Right ventricle myocardium inferior (tissue), 1 donor: ENCODE data around the gene SLC35G3. TPM values are rescaled to one million over a fixed set of nuclear protein-coding genes. Genes with fewer than 3 reads are reported as not detected.
"Not testable (repeated sequence)": the region's sequence is repeated elsewhere in the genome, so short reads cannot be mapped to it uniquely, and the experiment has no call there.

ENCODE experiments used
- ATAC-seq: fragments of 200-7000 bp; cut with Tn5 transposase; one replicate; pipeline ENCODE4 v1.9.1; 2020; ENCODE audit warnings: mild to moderate bottlenecking, moderate library complexity
- DNase-seq: peaks from one replicate; pipeline ENCODE4 v3.0.0; 2021; ENCODE audit errors: missing footprints
- intact Hi-C: fragments of 100-400 bp; cut with DNase I; formaldehyde crosslinking; loops from one replicate; pipeline ENCODE4 v1.11.0; 2022
- total RNA-seq: library from RNA; stranded (reverse); fragmentation: NEBNext Ultra II Directional; extraction: Animal tissue kit (Norgen Biotek cat#: 25700); gene quantifications from one replicate; pipeline ENCODE4 v1.2.1, GENCODE V29; 2021
- donor health status: DM: no; HTN: yes; CAD: no; lungs with severe emphysema.

SLC35G3 gene
- total RNA-seq, 1 donor from 2014 or later, result not detected

DNA sequence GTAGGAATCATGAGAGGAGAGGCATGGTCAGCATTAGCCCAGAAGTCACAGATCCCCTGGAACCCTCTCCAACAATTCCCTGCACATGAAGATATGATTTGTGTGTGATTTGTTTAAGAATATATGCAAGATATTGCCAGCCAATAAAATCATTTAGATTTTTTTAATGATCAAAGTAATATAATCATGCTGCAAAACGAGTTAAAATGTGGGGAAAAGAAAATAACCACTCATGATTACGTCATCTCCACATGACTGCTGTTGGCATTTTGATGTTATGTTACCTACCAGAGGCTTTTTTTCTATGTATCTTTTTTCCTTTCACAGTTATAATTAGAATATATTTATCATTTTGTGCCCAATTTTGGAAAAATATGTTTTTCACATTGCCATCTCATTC lies 22.4 kb downstream of the SLC35G3 start:
- DNase-seq, result no peak
- intact Hi-C loops, result loop anchor here (2.0 kb wide), 2 partner anchors 141 to 361 kb away; no protein-coding TSS in a partner anchor
- ATAC-seq, result no peak

DNA sequence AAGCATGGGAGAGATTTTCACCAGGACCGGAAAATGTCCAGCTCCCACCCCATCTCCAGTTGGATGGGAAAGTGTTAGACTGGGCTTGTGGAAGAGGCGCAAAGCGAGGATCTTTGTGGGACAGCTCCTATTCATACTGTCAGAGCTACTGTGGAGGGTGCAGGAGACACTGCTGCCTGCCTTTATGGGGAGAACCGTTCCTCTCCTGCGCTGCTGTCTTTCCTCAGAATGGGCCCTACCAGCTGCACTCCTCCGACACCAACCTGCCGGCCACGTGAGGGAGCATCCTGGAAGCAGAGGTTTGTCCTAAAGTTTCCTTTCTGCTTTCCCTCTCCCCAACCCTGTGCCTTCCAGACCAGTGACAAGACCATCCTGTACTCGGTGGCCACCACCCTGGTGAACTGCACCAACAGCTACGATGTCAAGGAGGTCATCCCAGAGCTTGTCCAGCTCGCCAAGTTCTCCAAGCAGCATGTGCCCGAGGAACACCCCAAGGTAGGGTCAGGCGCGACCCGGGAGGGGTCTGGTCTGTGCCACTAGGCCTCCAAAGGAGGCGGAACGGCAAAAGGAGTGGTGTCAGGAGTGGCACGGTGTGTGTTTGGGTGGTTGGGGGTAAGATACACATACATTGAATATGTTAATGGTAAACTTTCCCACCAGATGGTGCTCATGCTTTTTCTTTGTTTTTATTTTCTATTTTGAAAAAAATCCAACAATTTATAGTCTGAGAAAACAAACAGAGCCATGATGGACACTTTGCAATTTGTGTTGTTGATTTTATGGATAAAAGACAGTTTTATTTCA lies 23.0 kb downstream of the SLC35G3 start:
- intact Hi-C loops, result loop anchor here (2.0 kb wide), 2 partner anchors 142 to 362 kb away; no protein-coding TSS in a partner anchor
- ATAC-seq (no peak), DNase-seq (no peak)

DNA sequence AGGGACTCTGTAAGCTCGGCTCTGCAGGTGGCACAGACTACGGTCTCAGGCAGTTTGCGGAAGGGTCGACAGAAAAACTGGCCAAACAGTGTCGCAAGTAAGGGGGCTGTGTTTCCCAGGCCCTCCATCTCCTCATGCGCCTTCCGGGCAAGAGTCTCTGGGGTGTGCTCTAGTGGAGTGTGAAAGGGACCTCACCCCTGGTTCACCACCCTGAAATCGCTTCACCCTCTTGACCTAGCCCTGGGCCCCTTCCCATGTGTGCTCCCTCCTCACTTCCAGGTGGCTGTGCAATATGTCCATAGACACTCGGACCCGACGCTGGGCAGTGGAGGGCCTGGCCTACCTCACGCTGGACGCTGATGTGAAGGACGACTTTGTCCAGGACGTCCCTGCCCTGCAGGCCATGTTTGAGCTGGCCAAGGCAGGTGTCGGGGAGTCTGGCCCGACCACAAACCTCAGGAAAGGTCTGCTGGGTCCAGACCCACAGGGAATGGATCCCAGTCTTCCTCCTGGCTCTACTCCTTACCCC lies 24.3 kb downstream of the SLC35G3 start:
- intact Hi-C loops, result loop anchor here (2.0 kb wide), 2 partner anchors 143 to 363 kb away; no protein-coding TSS in a partner anchor
- no peak for ATAC-seq

DNA sequence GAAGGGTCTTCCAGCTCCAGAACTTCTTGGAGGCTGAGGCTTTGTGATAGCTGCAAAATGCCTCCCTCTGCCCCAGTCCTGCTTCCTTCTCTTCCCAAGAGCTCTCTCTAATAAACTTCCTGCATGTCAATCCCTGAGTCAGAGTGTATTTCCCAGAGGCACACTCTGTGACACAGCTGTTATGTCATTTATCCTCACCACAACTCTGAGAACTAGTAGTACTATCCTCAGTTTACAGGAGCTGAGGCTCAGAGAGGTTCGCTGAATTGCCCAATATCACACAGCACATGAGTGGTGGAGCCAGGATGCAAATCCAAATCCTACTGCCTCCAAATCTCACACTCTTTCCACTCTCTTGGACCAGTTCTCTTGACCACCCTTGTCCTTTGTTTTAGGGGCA lies 26.5 kb downstream of the SLC35G3 start:
- intact Hi-C loops, result no loop called here
- ATAC-seq (no peak), DNase-seq (no peak)

More for the DNA sequence above, 24.3 kb downstream of the SLC35G3 start:
- DNase-seq, result no peak

DNA sequence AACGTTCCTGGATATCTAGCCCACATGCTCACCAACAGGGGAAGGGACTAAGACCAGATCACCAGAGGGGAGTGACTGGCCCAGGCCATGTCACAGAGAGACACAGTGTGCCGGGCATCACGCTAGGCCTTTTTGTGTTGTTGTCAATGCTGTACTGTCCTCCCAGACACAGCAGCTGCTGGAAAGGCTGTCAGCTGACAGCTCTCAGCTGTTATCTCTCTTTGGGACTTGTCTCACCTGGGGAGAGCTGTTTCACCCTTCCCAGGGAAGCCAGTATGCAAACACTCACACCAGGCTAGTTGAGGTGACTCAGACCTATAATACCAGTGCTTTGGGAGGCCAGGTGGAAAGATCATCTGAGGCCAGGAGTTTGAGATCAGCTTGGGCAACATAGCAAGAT lies 27.1 kb downstream of the SLC35G3 start:
- intact Hi-C loops, result no loop called here
- DNase-seq (no peak), ATAC-seq (no peak)

DNA sequence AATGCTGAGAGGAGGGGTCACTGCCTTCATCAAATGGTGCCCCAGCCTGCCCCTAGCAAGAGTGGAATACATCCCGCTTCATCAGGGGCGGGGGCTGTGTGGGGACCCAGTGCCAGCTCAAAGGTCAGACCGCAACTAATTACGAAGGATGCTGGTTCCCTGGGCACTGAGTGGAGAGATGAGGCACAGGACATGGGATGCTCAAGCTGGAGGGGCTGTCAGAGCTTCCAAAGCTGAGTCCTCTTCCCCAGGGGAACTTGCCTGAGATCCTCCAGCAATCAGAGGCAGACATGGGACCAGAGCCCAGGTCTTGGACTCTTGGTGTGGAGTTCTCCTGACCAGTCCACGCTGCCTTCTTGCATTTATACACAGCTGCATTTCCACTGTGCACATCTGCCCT lies 27.7 kb downstream of the SLC35G3 start:
- intact Hi-C loops, result no loop called here
- ATAC-seq, result no peak

DNA sequence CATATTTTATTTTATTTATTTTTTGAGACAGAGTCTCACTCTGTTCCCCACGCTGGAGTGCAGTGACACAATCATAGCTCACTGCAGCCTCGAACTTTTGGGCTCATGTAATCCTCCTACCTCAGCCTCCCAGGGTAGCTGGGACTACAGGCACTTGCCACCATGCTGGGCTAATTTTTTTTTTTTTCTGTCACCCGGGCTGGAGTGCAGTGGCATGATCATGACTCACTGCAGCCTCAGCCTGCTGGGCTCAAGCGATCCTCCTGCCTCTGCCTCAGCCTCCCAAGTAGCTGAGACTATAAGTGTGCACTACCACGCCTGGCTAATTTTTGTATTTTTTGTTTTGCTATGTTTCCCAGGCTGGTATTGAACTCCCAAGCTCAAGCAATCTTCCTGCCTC lies 29.5 kb downstream of the SLC35G3 start:
- DNase-seq (no peak), ATAC-seq (no peak)
- intact Hi-C loops, result no loop called here

More for the DNA sequence above, 27.7 kb downstream of the SLC35G3 start:
- DNase-seq, result no peak

DNA sequence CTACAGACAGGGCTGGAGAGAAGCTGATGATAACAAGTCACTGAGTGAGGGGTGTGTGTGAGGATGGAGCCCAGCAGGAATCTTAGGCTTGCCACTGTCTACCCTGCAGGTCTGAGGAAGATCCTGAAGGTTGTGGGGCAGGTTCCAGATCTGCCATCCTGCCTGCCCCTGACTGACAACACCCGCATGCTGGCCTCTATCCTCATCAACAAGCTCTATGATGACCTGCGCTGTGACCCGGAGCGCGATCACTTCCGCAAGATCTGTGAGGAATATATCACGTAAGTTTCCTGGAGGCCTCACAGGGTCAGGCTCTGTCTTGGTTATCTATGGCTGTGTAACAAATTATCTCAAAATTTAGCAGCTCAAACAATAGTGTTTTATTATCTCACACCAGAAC lies 30.3 kb downstream of the SLC35G3 start:
- intact Hi-C loops, result no loop called here
- ATAC-seq (no peak), DNase-seq (no peak)

DNA sequence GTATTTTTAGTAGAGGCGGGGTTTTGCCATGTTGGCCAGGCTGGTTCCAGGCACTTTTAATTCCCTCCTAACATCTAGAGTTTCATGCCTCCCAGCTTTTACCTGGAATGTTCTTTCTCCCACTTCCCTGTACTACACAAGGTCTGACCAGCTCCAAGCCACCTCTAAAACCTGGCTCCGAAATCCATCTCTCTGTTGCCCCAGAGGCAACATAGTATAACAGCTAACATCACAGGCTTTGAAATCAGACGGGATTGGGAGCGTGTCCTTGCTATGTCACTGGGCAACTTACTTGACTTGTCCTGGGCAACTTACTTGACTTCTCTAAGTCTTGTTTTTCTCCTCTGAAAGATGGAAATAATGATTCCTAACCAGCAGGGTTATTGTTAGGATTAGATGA lies 31.4 kb downstream of the SLC35G3 start:
- ATAC-seq (no peak), DNase-seq (no peak)
- intact Hi-C loops, result no loop called here

DNA sequence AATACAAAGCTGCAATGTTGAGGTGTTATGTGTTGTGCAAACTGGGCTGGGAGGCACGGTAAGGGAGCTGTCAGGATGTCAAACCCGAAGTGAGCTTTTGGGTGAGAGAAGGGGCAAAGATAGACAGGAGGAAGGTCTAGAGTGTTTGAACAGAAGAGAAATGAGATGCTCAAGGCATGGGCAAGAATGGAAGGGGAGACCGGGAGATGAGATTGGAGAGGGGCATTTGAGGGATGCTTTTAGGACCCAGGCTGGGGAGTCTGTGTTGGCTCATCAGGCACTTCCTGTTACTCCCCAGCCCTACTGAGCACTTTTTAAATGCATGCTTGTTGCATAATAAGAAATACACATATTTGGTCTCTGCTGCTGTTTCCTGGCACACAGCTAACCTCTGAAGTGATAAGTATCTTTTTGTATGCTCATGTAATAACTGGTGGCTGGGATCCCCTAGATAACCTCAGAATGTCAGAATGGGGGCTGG lies 32.9 kb downstream of the SLC35G3 start:
- DNase-seq (no peak), ATAC-seq (no peak)
- intact Hi-C loops, result no loop called here

DNA sequence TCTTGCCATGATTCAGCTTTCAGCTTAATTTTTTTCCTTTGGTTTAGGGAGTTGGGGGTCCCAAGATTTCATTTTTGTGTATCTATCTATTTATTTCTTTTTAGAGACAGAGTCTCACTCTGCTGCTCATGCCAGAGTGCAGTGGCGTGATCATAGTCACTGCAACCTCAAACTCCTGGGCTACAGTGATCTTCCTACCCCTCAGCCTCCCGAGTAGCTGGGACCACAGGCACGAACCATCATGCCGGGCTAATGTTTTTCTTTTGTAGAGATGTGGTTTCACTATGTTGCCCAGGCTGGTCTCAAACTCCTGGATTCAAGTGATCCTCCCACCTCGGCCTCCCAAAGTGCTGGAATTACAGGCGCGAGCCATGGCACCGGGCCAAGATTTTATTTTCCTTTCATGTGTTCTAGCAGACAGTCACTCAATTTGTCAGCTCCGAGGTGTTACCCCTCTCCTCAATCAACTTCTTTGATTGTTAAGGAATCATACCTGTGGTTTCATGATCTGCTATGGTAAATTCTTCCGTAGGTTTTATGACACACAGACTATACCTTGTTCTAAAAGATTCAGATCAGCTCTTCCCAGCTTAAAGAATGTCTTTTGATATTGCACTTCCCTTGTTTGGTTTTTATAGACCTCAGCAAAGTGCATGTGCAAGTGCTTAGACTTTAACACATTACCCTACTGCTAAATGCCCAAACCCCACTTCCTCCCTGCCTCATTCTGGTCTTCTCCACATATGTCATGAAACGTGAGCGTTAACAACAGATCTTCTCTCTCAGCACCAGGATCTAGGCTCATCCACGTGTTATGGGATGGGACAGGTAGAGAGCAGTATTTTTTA lies 33.6 kb downstream of the SLC35G3 start:
- ATAC-seq (no peak), DNase-seq (no peak)
- intact Hi-C loops, result no loop called here

DNA sequence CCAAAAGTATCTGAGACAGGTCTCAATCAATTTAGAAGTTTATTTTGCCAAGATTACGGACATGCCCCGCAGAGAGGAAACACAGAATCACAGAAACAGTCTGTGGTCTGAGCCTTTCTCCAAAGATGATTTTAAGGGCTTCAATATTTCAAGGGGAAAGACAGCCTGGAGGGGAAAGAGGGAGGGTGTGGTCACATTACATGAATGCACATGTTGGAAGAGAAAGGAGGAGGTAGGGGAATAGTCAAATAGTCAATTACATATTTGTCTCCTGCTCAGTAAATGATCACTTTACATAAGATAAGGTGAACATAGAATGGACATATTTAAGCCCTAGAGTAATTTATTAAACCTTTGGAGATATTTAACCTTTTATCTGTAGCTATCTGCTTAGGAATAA lies 34.3 kb downstream of the SLC35G3 start:
- intact Hi-C loops, result no loop called here

DNA sequence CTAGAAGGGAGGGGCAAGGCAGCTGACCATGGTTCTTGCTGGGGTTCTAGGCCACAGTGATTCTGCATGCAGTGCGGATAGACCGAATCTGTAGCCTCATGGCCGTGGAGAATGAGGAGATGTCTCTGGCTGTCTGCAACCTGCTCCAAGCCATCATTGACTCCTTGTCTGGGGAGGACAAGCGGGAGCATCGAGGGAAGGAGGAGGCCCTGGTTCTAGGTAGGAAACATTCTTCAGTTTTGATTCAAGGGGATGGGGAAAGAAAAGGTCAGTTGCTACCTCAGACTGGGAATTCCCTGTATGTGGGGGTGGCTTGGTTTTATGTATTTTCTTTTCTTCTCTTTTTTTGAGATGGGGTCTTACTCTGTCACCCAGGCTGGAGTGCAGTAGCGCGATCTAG lies 38.9 kb downstream of the SLC35G3 start:
- intact Hi-C loops, result no loop called here
- DNase-seq (no peak), ATAC-seq (no peak)

More for the DNA sequence above, 34.3 kb downstream of the SLC35G3 start:
- ATAC-seq, result no peak
- DNase-seq, result no peak

DNA sequence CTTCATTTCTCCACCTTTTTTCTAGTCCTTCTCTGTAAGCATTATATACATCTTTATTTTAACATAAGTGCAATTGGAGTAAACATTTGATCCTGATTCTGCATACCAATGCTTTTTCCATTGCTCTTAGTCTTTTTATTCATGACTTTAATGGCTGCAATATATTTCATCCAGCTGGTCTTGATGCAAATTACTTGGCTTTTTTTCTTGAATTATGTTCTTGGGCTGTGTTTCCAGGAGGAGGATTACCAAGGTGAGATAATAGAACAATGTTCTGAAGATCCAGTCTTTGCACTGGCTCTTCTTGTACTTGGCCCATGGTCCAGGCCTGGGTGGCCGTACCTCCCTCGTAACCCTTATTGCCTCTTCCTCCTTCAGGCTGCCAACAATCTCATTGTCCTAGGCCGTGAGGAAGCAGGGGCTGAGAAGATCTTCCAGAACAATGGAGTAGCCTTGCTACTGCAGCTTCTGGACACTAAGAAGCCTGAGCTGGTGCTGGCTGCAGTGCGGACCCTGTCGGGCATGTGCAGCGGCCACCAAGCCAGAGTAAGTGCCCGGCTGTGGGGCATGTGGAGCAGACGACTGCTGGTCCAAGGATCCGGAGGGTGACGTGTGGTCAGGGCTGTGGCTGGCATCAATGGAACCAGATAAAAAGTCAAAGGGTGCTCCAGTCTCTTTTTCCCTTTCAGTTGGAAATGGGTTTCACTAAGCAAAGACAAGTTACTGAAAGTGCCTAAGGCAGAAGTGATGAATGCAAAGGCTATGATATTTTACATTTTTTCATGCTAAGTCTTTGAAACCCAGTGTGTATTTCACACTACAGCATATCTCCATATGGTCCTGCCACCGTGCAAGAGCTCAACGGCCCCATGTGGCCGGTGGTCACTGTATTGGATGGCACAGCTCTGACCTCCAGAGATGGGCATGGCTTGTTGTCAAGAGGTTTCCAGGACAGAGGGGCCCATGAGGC lies 39.7 kb downstream of the SLC35G3 start:
- ATAC-seq (no peak), DNase-seq (no peak)
- intact Hi-C loops, result no loop called here

DNA sequence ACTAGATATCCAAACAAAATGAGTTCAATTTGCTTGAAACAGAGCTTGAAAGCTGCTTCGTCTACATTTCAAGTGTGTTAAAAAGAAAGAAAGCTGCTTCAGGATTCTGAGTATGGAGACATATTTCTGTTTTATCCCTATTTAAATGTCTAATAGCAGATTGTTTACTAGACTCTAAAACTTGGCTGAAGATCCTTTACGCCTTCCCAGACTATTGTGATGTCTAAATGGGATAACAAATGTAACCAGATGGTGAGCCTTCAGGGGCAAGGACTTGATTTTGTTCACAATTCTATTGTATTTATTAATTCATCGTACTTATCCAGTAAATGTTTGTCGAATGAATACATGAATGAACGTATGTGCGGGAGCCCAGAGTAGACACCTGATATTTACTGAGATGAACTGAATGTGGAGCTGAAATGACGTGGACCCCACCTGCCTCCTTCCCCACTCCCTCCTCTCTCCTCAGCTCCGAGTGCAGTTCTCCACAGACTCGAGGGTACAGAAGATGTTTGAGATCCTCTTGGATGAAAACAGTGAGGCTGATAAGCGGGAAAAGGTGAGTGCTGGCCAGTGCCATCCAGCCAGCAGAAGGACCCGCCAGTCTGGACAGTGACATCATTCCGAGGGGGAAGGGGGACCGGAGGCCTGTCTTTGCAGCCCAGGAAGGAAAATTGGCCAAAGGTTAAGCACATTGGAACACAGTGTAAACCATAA lies 41.6 kb downstream of the SLC35G3 start:
- intact Hi-C loops, result no loop called here
- DNase-seq, result no peak
- no peak for ATAC-seq

DNA sequence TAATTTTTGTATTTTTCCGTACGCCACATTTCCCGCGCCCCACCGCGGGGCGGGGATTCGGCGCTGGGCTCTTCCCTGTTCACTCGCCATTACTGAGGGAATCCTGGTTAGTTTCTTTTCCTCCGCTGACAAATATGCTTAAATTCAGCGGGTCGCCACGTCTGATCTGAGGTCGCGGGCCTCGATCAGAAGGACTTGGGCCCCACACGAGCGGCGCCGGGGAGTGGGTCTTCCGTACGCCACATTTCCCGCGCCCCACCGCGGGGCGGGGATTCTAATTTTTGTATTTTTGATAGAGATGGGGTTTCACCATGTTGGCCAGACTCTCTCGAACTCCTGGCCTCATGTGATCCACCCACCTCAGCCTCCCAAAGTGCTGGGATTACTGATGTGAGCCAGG lies 43.1 kb downstream of the SLC35G3 start:
- intact Hi-C loops, DNase-seq, ATAC-seq: not testable (repeated sequence)

DNA sequence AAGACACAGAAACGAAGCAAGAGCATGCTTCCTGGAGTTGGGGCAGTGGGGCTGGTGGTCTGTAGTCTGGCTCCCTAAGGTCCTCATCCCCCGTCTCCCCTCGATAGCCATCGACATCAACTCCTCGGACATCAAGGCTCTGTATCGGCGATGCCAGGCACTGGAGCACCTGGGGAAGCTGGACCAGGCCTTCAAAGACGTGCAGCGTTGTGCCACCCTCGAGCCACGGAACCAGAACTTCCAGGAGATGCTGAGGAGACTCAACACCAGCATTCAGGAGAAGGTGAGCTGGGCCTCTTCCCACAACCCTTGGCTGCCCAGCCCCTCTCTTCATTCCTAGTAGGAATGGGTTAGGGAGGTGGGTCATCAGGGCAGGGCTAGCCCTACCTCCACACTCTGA lies 44.3 kb downstream of the SLC35G3 start:
- intact Hi-C loops, result no loop called here
- ATAC-seq (no peak), DNase-seq (no peak)

DNA sequence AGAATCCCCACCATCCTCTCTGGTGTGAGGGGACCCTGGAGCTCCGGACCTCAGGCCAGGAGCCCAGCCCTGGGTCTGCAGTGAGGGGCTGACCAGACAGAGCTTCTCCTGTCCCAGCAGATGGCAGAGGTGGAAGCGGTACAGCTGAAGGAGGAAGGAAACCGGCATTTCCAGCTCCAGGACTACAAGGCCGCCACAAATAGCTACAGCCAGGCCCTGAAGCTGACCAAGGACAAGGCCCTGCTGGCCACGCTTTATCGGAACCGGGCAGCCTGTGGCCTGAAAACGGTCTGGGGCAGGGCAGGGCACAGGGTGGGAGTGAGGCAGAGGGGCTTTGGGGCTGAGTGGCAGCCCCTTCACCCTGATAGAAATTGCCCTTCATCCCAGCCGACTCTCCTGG lies 46.0 kb downstream of the SLC35G3 start:
- no peak for DNase-seq
- peak; percentile 20 for ATAC-seq
- intact Hi-C loops, result no loop called here
